ENCODE data around the gene OXLD1.

- peak in 2 of 4 experiments; percentile 19 to 25 for TF ChIP-seq CTCF (IDR thresholded peaks at IDR 0.05)
- TF ChIP-seq POLR2A (IDR thresholded peaks at IDR 0.05) = peak; percentile 61 to 88
Observed at GRCh38 chr17:81636505-81637288, 29.7 kb downstream of the OXLD1 start, which contains the start of the genes NPLOC4 and TSPAN10.

All from uterus (tissue), 2 donors.